Measurements from ENCODE around the gene PCYT2.
A peak's percentile ranks its signal among the peaks of the same experiment; 100 is the strongest.

The PCYT2 gene

DNA sequence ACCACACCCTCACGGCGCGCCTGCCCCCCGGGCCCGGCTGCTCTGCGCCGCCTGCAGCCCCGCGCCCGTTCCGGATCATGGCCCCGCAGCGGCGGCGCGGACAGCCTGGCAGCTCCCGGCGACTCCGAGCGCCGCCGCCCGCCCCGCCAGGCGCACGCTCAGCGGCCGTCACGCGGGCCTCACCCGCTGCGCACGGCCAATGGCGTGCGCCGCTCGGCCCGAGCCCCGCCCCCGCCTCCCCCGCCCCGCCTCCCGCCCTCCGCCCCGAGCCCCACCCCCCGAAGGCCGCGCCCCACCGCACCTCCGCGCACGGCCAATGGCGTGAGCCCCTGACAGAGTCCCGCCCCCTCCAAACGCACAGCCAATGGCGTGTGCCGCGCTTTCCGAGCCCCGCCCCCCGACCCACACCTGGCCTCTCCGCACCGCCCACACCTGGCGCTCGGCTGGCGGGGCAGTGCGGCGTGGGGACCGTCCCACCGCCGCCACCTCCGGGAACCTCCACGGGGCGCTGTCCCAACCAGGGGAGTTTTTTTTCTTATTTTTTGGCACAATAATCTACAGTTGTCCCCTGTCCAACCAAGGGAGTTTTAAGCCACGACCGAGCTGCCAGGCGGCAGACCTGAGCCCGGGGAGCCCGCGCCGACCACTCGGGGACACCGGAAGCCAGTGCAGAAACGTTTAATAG lies at the start of gene PCYT2:
TSS of gene PCYT2 (minus strand) at position 123 of the 685 bp plus-strand sequence. CDS start at position 79, 44 bp downstream.
- TF ChIP-seq, protein P1, sequence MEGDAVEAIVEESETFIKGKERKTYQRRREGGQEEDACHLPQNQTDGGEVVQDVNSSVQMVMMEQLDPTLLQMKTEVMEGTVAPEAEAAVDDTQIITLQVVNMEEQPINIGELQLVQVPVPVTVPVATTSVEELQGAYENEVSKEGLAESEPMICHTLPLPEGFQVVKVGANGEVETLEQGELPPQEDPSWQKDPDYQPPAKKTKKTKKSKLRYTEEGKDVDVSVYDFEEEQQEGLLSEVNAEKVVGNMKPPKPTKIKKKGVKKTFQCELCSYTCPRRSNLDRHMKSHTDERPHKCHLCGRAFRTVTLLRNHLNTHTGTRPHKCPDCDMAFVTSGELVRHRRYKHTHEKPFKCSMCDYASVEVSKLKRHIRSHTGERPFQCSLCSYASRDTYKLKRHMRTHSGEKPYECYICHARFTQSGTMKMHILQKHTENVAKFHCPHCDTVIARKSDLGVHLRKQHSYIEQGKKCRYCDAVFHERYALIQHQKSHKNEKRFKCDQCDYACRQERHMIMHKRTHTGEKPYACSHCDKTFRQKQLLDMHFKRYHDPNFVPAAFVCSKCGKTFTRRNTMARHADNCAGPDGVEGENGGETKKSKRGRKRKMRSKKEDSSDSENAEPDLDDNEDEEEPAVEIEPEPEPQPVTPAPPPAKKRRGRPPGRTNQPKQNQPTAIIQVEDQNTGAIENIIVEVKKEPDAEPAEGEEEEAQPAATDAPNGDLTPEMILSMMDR (conservative IDR thresholded peaks at IDR 0.05): peak; percentile 67
- H3K27ac ChIP-seq: peak within 1 kb of the TSS; percentile 86

DNA sequence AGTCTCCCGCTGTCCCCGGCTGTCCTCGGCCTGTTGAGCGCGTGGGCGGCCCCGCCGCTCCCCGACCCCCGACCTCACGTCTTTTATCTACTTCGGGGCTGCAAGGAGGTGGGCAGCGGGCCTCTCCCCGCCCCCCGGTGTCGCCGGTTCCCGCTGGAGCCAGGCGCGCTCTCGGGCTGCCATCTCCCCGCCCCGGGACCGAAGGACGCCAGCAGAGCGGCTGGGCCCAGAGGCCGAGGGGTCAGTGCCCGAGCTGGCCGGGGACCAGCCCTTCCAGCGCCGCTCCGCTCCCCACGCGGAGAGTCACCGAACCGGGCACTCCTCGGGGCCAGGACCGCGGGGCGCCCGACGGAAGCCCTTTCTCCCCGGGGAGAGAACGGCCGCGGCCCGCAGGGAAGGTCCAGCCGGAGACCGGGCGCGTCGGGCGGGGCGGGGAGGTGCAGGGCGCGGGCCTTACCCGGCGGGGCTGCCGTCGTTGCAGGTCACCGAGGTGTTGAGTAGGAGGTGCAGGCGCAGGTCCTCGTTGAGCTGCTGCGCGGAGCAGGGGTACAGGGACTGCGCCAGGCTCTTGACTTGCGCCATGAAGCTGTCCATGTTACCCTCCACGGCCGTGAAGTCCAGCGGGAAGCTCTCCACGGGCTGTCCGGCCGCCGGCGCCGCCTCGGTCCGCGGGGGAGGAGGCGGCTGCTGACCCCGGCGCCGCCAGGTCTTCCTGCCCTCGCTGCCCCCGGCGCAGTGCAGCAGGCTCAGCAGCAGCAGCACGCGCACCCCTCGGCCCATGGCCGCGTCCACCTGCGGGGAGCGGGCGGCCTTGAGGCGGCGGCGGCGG lies 49.1 kb upstream of the PCYT2 start:
- TF ChIP-seq, protein P1 (conservative IDR thresholded peaks at IDR 0.05): no peak
- H3K27ac ChIP-seq: peak overlapping the region; percentile 33; the same call in 1 of the 2 replicates

DNA sequence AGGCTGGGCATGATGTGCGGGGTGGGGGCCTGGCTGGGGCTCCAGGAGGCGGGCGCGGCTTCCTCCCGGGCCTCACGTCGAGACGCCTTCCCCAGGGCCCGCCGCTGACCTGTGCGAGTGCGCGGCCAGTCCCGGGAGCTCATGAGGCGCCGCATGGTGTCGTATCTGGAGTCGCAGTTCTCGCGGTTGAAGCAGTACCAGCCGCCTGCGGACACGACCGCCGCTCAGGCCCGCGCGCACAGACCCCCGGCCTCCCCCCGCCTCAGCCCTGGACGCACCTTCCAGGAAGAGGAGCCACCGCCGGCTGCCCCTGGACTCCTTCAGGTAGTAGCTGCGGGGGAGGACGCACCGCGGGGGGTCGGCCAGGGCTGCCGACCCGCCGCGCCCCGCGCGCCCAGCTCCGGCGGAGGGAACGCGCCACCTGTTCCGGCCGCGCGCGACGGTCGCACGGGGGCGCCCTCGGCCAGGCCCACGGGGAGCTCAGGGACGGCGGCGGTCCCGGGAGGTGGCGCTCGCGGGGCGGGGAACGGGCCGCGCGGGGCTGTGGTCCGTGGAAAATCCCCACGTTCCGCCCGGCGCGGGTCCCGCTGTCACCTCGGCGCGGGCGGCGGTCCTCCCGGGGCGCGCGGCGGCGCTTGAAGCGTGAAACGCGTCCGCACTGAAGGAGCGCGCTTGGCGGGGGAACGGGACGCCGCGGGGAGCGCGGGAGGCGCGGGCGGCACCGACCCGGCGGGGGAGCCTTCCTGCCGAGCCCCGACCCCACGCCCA lies 48.3 kb upstream of the PCYT2 start:
- TF ChIP-seq, protein P1 (conservative IDR thresholded peaks at IDR 0.05): peak; percentile 97
- peak overlapping the region; percentile 33; the same call in 1 of the 2 replicates for H3K27ac ChIP-seq

DNA sequence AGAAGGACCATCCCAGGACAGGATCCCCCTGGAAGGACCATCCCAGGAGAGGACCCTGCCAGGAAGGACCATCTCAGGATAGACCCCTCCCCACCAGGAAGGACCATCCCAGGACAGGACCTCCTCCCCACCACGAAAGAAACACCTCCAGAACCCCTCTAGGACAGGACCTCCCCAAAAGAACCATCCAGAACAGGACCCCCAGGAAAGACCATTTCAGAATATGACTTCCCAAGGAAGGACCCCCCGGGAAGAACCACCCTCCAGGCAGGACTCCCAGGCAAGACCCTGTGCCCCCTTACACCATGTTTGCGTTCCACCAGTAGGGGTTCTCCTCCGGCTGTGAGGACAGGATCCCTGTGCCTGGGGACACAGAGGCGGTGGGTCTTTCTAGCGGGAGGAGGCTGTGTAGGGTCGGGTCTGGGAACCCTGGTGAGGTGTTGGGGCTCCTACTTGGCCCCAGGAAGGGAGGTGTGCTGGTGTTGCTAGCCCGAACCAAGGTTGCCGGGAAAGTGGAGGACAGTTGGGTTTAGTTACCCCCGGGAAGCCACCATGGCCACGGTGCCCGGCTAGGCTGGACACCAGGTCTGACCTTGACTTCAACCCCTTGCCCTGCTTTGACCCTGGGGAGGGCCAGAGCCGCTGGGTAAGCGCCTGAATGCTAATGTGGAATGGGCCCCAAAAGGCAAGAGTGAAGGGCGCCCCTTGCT lies 47.6 kb upstream of the PCYT2 start:
- H3K27ac ChIP-seq: no peak overlapping the region; the same call in 1 of the 2 replicates
- TF ChIP-seq, protein P1 (conservative IDR thresholded peaks at IDR 0.05): no peak

DNA sequence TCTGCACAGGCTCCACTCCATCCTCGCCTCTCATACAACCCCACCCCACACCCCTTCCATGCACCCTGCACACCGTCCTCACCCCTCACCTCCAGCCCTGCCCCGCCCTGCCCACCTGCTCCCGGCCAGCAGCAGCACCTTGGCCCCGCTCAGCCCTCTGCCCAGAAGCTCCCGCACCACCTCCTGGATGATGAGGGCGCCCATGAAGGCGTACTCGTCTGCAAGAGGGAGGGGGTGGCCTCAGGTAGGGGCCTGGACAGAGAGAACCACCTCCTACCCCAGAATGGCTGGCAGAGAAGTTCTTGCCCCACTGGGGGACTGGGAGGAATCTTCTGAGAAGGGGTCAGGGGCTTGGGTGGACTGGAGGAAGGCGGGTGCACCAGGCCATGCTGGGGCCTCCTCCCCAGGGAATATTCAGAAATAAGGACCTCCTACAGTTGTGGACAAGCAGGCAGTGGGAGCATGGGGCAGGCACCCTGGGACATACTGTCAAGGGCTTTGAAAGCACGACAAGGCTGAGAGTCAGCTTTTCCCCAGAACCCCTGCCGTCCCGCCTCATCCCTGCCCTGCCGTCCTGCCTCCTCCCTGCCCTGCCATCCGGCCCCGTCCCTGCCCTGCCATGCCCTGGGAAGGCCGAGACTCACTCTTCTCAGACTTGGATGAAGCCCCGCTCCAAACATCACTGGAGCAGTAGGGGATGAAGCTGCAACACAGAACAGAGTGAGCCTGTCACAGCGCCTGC lies 46.7 kb upstream of the PCYT2 start:
- H3K27ac ChIP-seq: no peak overlapping the region
- TF ChIP-seq, protein P1 (conservative IDR thresholded peaks at IDR 0.05): no peak

DNA sequence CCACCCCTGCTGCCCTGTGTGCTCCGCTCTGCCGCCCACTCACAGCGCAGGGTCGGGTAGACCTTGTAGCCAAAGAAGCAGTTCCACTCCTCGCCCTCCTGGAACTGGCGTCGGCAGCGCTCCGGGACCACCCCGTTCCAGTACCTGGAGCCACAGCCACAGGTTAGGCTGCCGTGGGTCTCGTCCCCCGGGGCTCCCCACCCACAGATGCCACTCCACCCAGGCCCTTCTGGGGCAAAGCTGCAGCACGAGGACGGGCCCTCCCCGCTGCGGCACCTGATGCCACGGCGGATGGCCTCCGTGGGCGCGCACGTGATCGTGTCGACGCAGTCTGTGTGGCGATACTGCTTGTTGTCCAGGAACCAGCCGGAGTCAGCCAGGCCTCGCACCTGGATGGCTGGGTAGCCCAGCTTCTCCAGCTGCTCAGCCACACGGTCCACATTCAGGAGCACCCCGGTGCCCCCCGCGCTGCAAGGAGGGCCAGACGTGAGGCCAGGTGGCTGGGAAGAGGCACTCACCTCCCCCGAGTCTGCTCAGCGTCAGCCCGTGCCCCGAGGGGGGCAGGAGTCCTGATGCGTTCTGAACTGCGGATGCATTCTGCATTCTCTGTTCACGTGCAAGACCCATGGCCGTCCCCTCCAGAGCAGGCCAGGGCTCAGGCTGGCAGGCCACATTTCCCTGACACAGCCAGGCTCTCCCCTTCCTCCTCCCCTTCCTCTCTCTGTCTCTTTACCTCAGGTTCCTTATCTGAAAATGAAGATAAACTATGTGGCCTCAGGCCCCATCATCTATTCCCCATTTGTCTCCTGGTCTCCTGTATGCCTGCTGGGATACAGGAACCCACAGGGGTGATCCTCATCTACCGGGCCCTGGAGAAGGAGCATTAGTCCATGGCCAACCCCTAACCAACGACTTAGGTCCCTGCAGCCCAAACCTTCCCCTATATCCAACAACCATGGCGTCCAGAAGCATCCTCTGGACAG lies 45.7 kb upstream of the PCYT2 start:
- H3K27ac ChIP-seq: no peak overlapping the region

More for the DNA sequence above, 45.7 kb upstream of the PCYT2 start:
- TF ChIP-seq, protein P1 (conservative IDR thresholded peaks at IDR 0.05): no peak

Data from VCaP (cell line).